Mesangial cell (primary cell): ENCODE results near the gene OR10A3. TPM values are rescaled to one million over a fixed set of nuclear protein-coding genes. Genes with fewer than 3 reads are reported as not detected.

Source experiments
- total RNA-seq: library from RNA; depleted of rRNA; stranded (reverse); fragments of >200 nt; gene quantifications from 2 replicates; pipeline ENCODE4 v1.2.3, GENCODE V29; 2015

The OR10A3 gene
- total RNA-seq = not detected in 2 replicates

GRCh38 chr11:7941608-7942007 lies at the start of gene OR10A3:
Gene OR10A3 (minus strand): TSS chr11:7941708. CDS start chr11:7939520, 2,188 bp downstream.

GRCh38 chr11:7986768-7987559 lies 45.5 kb upstream of the OR10A3 start, which contains the start of gene EIF3F:
Gene EIF3F (plus strand): TSS chr11:7987337. CDS start chr11:7987353, 16 bp downstream.

GRCh38 chr11:7965386-7965785 lies 23.9 kb upstream of the OR10A3 start, which contains the start of gene NLRP10:
Gene NLRP10 (minus strand): TSS chr11:7965447. CDS start chr11:7963495, 1,952 bp downstream.

GRCh38 chr11:7931168-7931567 lies 10.3 kb downstream of the OR10A3 start, which contains the start of gene OR10A6:
Gene OR10A6 (minus strand): TSS chr11:7931268. CDS start chr11:7928662, 2,606 bp downstream.

Other genes with a start within 250 kb of the OR10A3 start
- not detected in 2 replicates for gene OVCH2, start 235.2 kb downstream of the OR10A3 start, total RNA-seq
- gene OR5P2, start 144.8 kb downstream of the OR10A3 start, total RNA-seq = not detected in 2 replicates
- gene OR5P3, start 110.9 kb downstream of the OR10A3 start, total RNA-seq = not detected in 2 replicates
- gene OR10A6, start 10.4 kb downstream of the OR10A3 start, total RNA-seq = not detected in 2 replicates
- gene NLRP10, start 23.7 kb upstream of the OR10A3 start, total RNA-seq = under 0.01 TPM in 1 of 2 replicates, not detected in the other
- 465 and 777 TPM in 2 replicates for gene EIF3F, start 45.6 kb upstream of the OR10A3 start, total RNA-seq
- 3.7 and 4.3 TPM in 2 replicates for gene TUB, start 139.5 kb upstream of the OR10A3 start, total RNA-seq
- 0.38 TPM in 1 of 2 replicates, not detected in the other for gene RIC3, start 227.3 kb upstream of the OR10A3 start, total RNA-seq